A673 (cell line): ENCODE measurements around the gene ZNF503.

Source experiments
- CTCF ChIP-seq: fragments of 300-800, 200-600 bp; sonication (generic); conservative IDR thresholded peaks from 2 replicates; pipeline ENCODE4 v1.5.1; 2017; ENCODE audit warnings: low read depth, mild to moderate bottlenecking, antibody characterized with exemption, low read length, moderate library complexity, mixed read lengths
- EZH2 ChIP-seq: fragments of 200-600 bp; sonication (generic); IDR thresholded peaks from 2 replicates; pipeline ENCODE4 v1.6.1; 2017; ENCODE audit warnings: borderline replicate concordance, low read depth, mild to moderate bottlenecking, mixed read lengths, antibody characterized with exemption, low read length; ENCODE audit not compliant: poor library complexity, severe bottlenecking

- no peak for TF ChIP-seq CTCF
- TF ChIP-seq EZH2: no peak
These were observed 22.3 kb downstream of the ZNF503 start for GRCh38 chr10:75379212-75379724.
